Left lobe of liver (tissue), 2 donors: ENCODE measurements around the gene GSS. TPM values are rescaled to one million over a fixed set of nuclear protein-coding genes. Genes with fewer than 3 reads are reported as not detected.

Experiments used
- ATAC-seq: fragments of 200-7000 bp; cut with Tn5 transposase; one replicate; pipeline ENCODE4 v1.9.1; 2020; ENCODE audit warnings: mild to moderate bottlenecking, moderate library complexity
- DNase-seq: peaks from one replicate; pipeline ENCODE4 v3.0.0-alpha.2; 2020; ENCODE audit warnings: low spot score
- total RNA-seq: library from RNA; stranded (reverse); gene quantifications from one replicate; pipeline ENCODE4 v1.2.1, GENCODE V29; 2021
- donor health status: DM: no; HTN: no; CAD: no; lungs with moderate emphysema.
- donor health status: DM: no; HTN: yes; CAD: no.

GSS gene
- total RNA-seq: 29.2 TPM

- DNase-seq (peak; percentile 99), ATAC-seq (peak; percentile 93)
These were observed at the start of gene GSS, which contains the start of gene MYH7B for GRCh38 chr20:34955231-34956040. GSS (minus strand) TSS chr20:34955806; CDS start chr20:34951852, 3,954 bp downstream. MYH7B (plus strand) TSS chr20:34955868; CDS start chr20:34978006, 22,138 bp downstream.

GRCh38 chr20:35004749-35005462 is 49.3 kb upstream of the GSS start:
- DNase-seq (peak; percentile 29), ATAC-seq (no peak)

- no peak for ATAC-seq
- peak; percentile 23 for DNase-seq
These were observed 48.6 kb upstream of the GSS start for GRCh38 chr20:35004051-35004725.

- DNase-seq (peak; percentile 40), ATAC-seq (no peak)
These were observed 47.8 kb upstream of the GSS start for GRCh38 chr20:35003211-35004031.

GRCh38 chr20:35002426-35003210 is 47.0 kb upstream of the GSS start:
- DNase-seq: no peak
- no peak for ATAC-seq

- no peak for ATAC-seq
- DNase-seq: no peak
These were observed 46.2 kb upstream of the GSS start for GRCh38 chr20:35001596-35002362.

- ATAC-seq (no peak), DNase-seq (no peak)
These were observed 45.5 kb upstream of the GSS start for GRCh38 chr20:35000922-35001595.

- no peak for DNase-seq
- ATAC-seq: no peak
These were observed 44.8 kb upstream of the GSS start for GRCh38 chr20:35000311-35000921.

- DNase-seq: no peak
- no peak for ATAC-seq
These were observed 44.2 kb upstream of the GSS start for GRCh38 chr20:34999782-35000181.

GRCh38 chr20:34999021-34999451 is 43.4 kb upstream of the GSS start:
- ATAC-seq (no peak), DNase-seq (no peak)

GRCh38 chr20:34998331-34998950 is 42.8 kb upstream of the GSS start:
- no peak for ATAC-seq
- DNase-seq: no peak

GRCh38 chr20:34997774-34998173 is 42.2 kb upstream of the GSS start:
- no peak for DNase-seq
- peak; percentile 39 for ATAC-seq

- DNase-seq (no peak), ATAC-seq (no peak)
These were observed 41.5 kb upstream of the GSS start for GRCh38 chr20:34997131-34997561.

- no peak for DNase-seq
These were observed 40.8 kb upstream of the GSS start for GRCh38 chr20:34996243-34997028.

GRCh38 chr20:34995696-34996095 is 40.1 kb upstream of the GSS start:
- DNase-seq: no peak

More at GRCh38 chr20:34996243-34997028, 40.8 kb upstream of the GSS start:
- no peak for ATAC-seq

GRCh38 chr20:34995192-34995591 is 39.6 kb upstream of the GSS start:
- DNase-seq (no peak), ATAC-seq (peak; percentile 46)

More at GRCh38 chr20:34995696-34996095, 40.1 kb upstream of the GSS start:
- ATAC-seq: no peak
